ENCODE measurements around the gene MCMBP.
"Not testable (repeated sequence)": the region's sequence is repeated elsewhere in the genome, so short reads cannot be mapped to it uniquely, and the experiment has no call there.

Gene MCMBP

DNA sequence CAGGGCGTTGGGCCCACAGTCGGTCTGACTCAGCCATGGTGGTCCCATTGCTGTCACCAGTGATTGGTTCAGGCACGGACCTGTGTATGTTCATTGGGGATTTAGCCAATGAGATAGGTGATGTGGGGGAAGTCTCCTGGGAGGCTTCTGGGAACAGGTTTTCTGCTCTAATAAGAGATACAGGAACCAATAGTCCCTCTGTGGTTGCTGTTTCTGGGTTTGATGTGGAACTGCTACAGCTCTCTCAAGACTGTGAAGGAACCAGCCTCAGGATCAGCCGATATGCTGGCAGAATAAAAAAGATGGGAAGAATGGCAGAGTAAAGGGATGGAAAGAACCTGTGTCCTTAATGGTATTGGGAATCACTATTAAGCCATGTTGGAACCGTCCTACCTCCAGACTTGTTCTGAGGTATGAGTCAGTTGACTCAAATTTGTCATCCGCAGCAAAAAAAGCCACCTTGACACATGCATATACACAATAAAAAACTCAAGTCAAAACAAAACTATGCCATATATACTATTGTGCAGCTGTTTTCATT lies 70.6 kb downstream of the MCMBP start:
- DNase-seq (ENCODE audit: low spot score): no peak
- TF ChIP-seq CTCF (IDR thresholded peaks at IDR 0.05; ENCODE audit: extremely low read depth, missing control alignments): no peak

DNA sequence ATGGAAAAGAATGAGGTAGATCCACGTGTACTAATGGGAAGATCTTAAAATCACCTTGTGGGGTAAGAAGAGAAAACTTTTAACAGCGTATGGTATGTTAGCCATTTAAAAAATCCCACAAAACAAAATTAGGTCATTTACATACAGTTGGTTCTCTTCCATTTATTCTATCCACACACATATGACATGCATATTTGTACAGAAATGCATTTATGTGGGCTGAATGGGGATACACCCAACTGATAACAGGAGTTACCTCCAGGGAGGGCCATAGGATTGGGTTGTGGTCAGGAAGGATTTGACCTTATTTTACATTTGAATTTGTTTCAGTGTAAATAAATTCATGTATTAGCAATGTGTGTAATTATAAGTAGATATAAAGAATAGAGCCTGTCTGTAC lies 71.5 kb downstream of the MCMBP start:
- DNase-seq (ENCODE audit: low spot score): no peak
- no peak for TF ChIP-seq CTCF (IDR thresholded peaks at IDR 0.05; ENCODE audit: extremely low read depth, missing control alignments)

DNA sequence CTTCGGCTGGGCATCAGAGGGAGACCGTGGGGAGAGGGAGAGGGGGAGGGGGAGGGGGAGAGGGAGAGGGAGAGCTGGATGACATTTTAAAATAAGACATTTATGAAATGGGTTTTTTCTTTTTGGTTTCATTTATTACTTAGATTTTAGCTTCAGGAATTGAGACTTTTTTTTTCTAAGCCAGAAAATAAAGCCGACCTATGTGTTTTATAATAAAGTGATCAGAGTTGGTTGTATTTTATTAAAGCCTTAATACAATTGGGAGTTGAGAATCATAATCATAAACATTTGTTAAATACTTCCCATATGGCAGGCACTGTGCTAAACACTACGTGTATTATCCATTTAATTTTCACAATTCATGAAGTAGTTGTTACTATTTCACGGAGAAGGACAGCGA lies 76.6 kb downstream of the MCMBP start:
- DNase-seq (ENCODE audit: low spot score): no peak
- TF ChIP-seq CTCF (IDR thresholded peaks at IDR 0.05; ENCODE audit: extremely low read depth, missing control alignments): no peak

GRCh38 chr10:119795101-119795500 lies 77.5 kb downstream of the MCMBP start:
- DNase-seq (ENCODE audit: low spot score): not testable (repeated sequence)

- no peak for DNase-seq (ENCODE audit: low spot score)
- no peak for TF ChIP-seq CTCF (IDR thresholded peaks at IDR 0.05; ENCODE audit: extremely low read depth, missing control alignments)
Measured at GRCh38 chr10:119786117-119786769, 86.4 kb downstream of the MCMBP start.

DNA sequence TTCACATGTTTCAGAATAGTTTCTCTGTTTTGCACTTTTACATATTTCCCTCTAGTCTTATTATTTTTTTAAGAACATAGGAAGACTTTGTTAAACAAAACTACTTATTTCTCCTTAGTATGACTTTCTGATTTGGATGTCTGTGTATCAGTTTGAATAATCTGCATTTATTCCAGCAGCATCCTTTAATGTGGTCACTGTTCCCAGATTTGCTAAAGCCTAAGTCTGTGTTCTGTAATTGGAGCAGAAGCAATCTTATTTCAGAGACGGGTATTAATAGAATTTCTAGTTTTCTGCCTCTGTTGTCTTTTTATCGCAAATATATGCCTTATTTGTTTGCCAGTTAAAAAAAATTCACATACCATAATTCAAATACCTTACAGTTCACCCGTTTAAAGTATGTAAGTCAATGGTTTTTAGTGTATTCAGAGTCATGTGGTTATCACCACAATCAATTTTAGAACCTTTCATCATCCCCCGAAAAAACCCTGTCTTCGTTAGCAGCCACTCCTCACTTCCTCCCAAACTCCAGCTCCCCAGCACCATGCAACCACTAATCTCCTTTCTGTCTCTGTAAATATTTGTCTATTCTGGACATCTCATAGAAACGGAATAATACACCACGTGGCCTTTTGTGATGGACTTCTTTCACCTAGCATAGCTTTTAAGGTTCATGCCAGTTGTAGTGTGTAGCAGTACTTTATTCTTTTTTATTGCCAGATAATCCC lies 88.1 kb downstream of the MCMBP start:
- no peak for TF ChIP-seq CTCF (IDR thresholded peaks at IDR 0.05; ENCODE audit: extremely low read depth, missing control alignments)
- DNase-seq (ENCODE audit: low spot score): peak; percentile 62

GRCh38 chr10:119783665-119784027 lies 89.0 kb downstream of the MCMBP start:
- TF ChIP-seq CTCF (IDR thresholded peaks at IDR 0.05; ENCODE audit: extremely low read depth, missing control alignments): no peak
- no peak for DNase-seq (ENCODE audit: low spot score)

Measured in GM20000 (cell line).